Caco-2 (cell line): ENCODE results near the gene GNGT1. TPM values are rescaled to one million over a fixed set of nuclear protein-coding genes. Genes with fewer than 3 reads are reported as not detected.

ENCODE experiments used
- BruUV-seq: library from RNA; stranded (reverse); fragments of 400-500 nt; replicated peaks from 2 replicates; lab custom pipeline; 2021; lab: Mats Ljungman, UMichigan
- CTCF ChIA-PET: fragments of 300-600 bp; sonication (Branson Sonifier 250); formaldehyde crosslinking; loops from one replicate; lab custom pipeline; 2022; ENCODE audit warnings: antibody characterized with exemption; lab: Charles Lee
- POLR2A ChIA-PET: fragments of 300-600 bp; sonication (Branson Sonifier 250); formaldehyde crosslinking; loops from one replicate; lab custom pipeline; 2022; ENCODE audit warnings: antibody characterized with exemption; lab: Charles Lee
- DNase-seq, 2 experiments: peaks; one replicate each; pipeline versions ENCODE4 v3.0.0 to v3.0.0-alpha.2; 2020 to 2022
- H3K27me3 ChIP-seq: replicated peaks from 2 replicates; pipeline ENCODE4 v1.6.0; 2011; ENCODE audit warnings: low read length; ENCODE audit not compliant: control insufficient read depth, insufficient read depth
- H3K36me3 ChIP-seq: 2 replicates; pipeline ENCODE4 v1.5.1; 2011; ENCODE audit warnings: low read length; ENCODE audit not compliant: control insufficient read depth, insufficient read depth
- H3K4me1 ChIP-seq: fragments of 250-450 bp; sonication (Bioruptor Pico); 2 replicates; pipeline ENCODE4 v1.5.1; 2020; ENCODE audit warnings: mild to moderate bottlenecking
- H3K4me3 ChIP-seq: 2 replicates; pipeline ENCODE4 v1.5.1; 2011; ENCODE audit warnings: low read depth, mild to moderate bottlenecking, control low read depth, low read length
- H3K9me3 ChIP-seq: fragments of 250-450 bp; sonication (Bioruptor Pico); 2 replicates; pipeline ENCODE4 v1.5.1; 2020; ENCODE audit warnings: mild to moderate bottlenecking, moderate library complexity
- H3K27ac Mint-ChIP-seq: one replicate; pipeline ENCODE4 v1.8.0; 2022; ENCODE audit warnings: mixed read lengths; ENCODE audit not compliant: unreplicated experiment
- H3K27me3 Mint-ChIP-seq: one replicate; pipeline ENCODE4 v1.8.0; 2022; ENCODE audit warnings: mixed read lengths; ENCODE audit not compliant: insufficient read depth, unreplicated experiment
- H3K36me3 Mint-ChIP-seq: one replicate; pipeline ENCODE4 v1.8.0; 2022; ENCODE audit warnings: mild to moderate bottlenecking, mixed read lengths; ENCODE audit not compliant: insufficient read depth, unreplicated experiment
- H3K4me1 Mint-ChIP-seq: one replicate; pipeline ENCODE4 v1.8.0; 2022; ENCODE audit warnings: low read depth, mixed read lengths; ENCODE audit not compliant: unreplicated experiment
- H3K4me3 Mint-ChIP-seq: one replicate; pipeline ENCODE4 v1.8.0; 2022; ENCODE audit warnings: mild to moderate bottlenecking, moderate library complexity, mixed read lengths; ENCODE audit not compliant: unreplicated experiment
- H3K9me3 Mint-ChIP-seq: one replicate; pipeline ENCODE4 v1.8.0; 2022; ENCODE audit warnings: mixed read lengths; ENCODE audit not compliant: unreplicated experiment
- CTCF ChIP-seq, 2 experiments: fragments of 200-600 bp in 1 of 2; IDR thresholded peaks; 1 replicate in 1 of 2; 2 replicates in 1 of 2; pipeline versions ENCODE4 v1.5.1 to v1.8.0; 2011 to 2022; ENCODE audit warnings: antibody characterized with exemption in 1 of 2, control low read depth in 1 of 2, inconsistent platforms in 1 of 2, low read depth in 1 of 2, low read length in 1 of 2, mild to moderate bottlenecking in 1 of 2, moderate library complexity in 1 of 2; ENCODE audit not compliant: insufficient read depth in 1 of 2, severe bottlenecking in 1 of 2, unreplicated experiment in 1 of 2
- intact Hi-C: fragments of 100-400 bp; cut with micrococcal nuclease; formaldehyde crosslinking; loops from one replicate; pipeline ENCODE4 v1.10.0; 2022; ENCODE audit not compliant: unreplicated experiment
- total RNA-seq: library from RNA; stranded (reverse); gene quantifications from 2 replicates; pipeline ENCODE4 v1.2.3, GENCODE V29; 2022

Gene GNGT1
- total RNA-seq, 1 experiment from 2014 or later: 0.54 TPM

GRCh38 chr7:93948873-93949272, 42.5 kb downstream of the GNGT1 start:
- Mint-ChIP-seq H3K4me1 (no peaks in the 10 kb centered on the region), H3K27ac (no peak overlapping the region), H3K27me3 (peaks cover 9% of the 10 kb centered on the region), H3K4me3 (no peak overlapping the region), H3K36me3 (no peaks in the 10 kb centered on the region), H3K9me3 (no peaks in the 10 kb centered on the region)
- H3K4me3 ChIP-seq: no peak overlapping the region
- no peaks in the 10 kb centered on the region for H3K27me3 ChIP-seq
- BruUV-seq: no TSS peak
- H3K36me3 ChIP-seq: no peaks in the 10 kb centered on the region
- no peaks in the 10 kb centered on the region for H3K9me3 ChIP-seq
- POLR2A ChIA-PET: no interaction called here
- H3K4me1 ChIP-seq: peaks cover 3% of the 10 kb centered on the region; the same call in 1 of the 2 replicates
- CTCF ChIA-PET: no interaction called here
- TF ChIP-seq CTCF (IDR thresholded peaks at IDR 0.05; ENCODE audit: insufficient read depth in 1 of 2, low read depth in 1 of 2, low read length in 1 of 2, severe bottlenecking in 1 of 2, unreplicated experiment in 1 of 2): no peak
- DNase-seq: no peak
- intact Hi-C loops: no loop called here

- H3K4me3 Mint-ChIP-seq: no peak overlapping the region
- POLR2A ChIA-PET: no interaction called here
- Histone ChIP-seq H3K27me3 (no peaks in the 10 kb centered on the region), H3K9me3 (no peaks in the 10 kb centered on the region), H3K4me3 (no peak overlapping the region), H3K4me1 (peaks cover 3% of the 10 kb centered on the region; the same call in 1 of the 2 replicates), H3K36me3 (no peaks in the 10 kb centered on the region)
- intact Hi-C loops: no loop called here
- DNase-seq: no peak
- no peak for TF ChIP-seq CTCF (IDR thresholded peaks at IDR 0.05; ENCODE audit: insufficient read depth in 1 of 2, low read depth in 1 of 2, low read length in 1 of 2, severe bottlenecking in 1 of 2, unreplicated experiment in 1 of 2)
- no peaks in the 10 kb centered on the region for H3K36me3 Mint-ChIP-seq
- H3K27me3 Mint-ChIP-seq: peaks cover 7% of the 10 kb centered on the region
- H3K4me1 Mint-ChIP-seq: no peaks in the 10 kb centered on the region
- CTCF ChIA-PET: no interaction called here
- no peaks in the 10 kb centered on the region for H3K9me3 Mint-ChIP-seq
- no peak overlapping the region for H3K27ac Mint-ChIP-seq
- BruUV-seq: no TSS peak
These were observed 43.1 kb downstream of the GNGT1 start for GRCh38 chr7:93949423-93949822.

- CTCF ChIA-PET: no interaction called here
- Mint-ChIP-seq H3K36me3 (no peaks in the 10 kb centered on the region), H3K4me3 (no peak overlapping the region), H3K27me3 (peaks cover 16% of the 10 kb centered on the region), H3K9me3 (no peaks in the 10 kb centered on the region), H3K4me1 (no peaks in the 10 kb centered on the region), H3K27ac (no peak overlapping the region)
- no peak for DNase-seq
- no TSS peak for BruUV-seq
- H3K4me3 ChIP-seq: no peak overlapping the region
- intact Hi-C loops: no loop called here
- no peaks in the 10 kb centered on the region for H3K27me3 ChIP-seq
- H3K36me3 ChIP-seq: no peaks in the 10 kb centered on the region
- no peaks in the 10 kb centered on the region for H3K4me1 ChIP-seq
- POLR2A ChIA-PET: no interaction called here
- H3K9me3 ChIP-seq: no peaks in the 10 kb centered on the region
- TF ChIP-seq CTCF (IDR thresholded peaks at IDR 0.05; ENCODE audit: insufficient read depth in 1 of 2, low read depth in 1 of 2, low read length in 1 of 2, severe bottlenecking in 1 of 2, unreplicated experiment in 1 of 2): no peak
These were observed 48.9 kb downstream of the GNGT1 start for GRCh38 chr7:93955304-93955703.
